ENCODE measurements around the gene RMRP. TPM values are rescaled to one million over a fixed set of nuclear protein-coding genes. Genes with fewer than 3 reads are reported as not detected.
A peak's percentile ranks its signal among the peaks of the same experiment; 100 is the strongest.

Gene RMRP
- total and polyA plus RNA-seq, 2 donors from 2014 or later, result 36,256 TPM; not detected in 1

- Histone ChIP-seq H3K9me3 (ENCODE audit: control insufficient read depth in 2 of 3, insufficient read depth in 1 of 3, low read length in 3 of 3) (no peaks in the 10 kb centered on the region), H3K9ac (ENCODE audit: low read length in 3 of 3) (peak overlapping the region; percentile 65 to 97 (median 74)), H3K4me1 (ENCODE audit: control insufficient read depth in 2 of 3, insufficient read depth in 2 of 3, low read depth in 1 of 3, low read length in 3 of 3) (peaks cover 0 to 10% (median 9%) of the 10 kb centered on the region in 3 donors), H3K27me3 (ENCODE audit: control insufficient read depth, insufficient read depth, low read length) (no peaks in the 10 kb centered on the region), H3K27ac (ENCODE audit: low read depth in 2 of 2, low read length in 2 of 2) (peak overlapping the region; percentile 99 to 100), H3K36me3 (ENCODE audit: control insufficient read depth in 2 of 3, insufficient read depth in 3 of 3, low read length in 3 of 3) (peaks cover 0 to 10% (median 3%) of the 10 kb centered on the region in 3 donors), H3K4me3 (ENCODE audit: low read length in 3 of 3) (peak overlapping the region; percentile 57 to 86 (median 73))
- TF ChIP-seq CTCF (IDR thresholded peaks at IDR 0.05; ENCODE audit: borderline replicate concordance, extremely low read depth, insufficient read depth), result no peak
- intact Hi-C loops (cut with DNase I), result no loop called here
- DNase-seq, result peak in 2 of 5 donors; percentile 59 to 69
- no peak for FAIRE-seq
These were observed 831 bp downstream of the RMRP start for GRCh38 chr9:35656831-35657545.

DNA sequence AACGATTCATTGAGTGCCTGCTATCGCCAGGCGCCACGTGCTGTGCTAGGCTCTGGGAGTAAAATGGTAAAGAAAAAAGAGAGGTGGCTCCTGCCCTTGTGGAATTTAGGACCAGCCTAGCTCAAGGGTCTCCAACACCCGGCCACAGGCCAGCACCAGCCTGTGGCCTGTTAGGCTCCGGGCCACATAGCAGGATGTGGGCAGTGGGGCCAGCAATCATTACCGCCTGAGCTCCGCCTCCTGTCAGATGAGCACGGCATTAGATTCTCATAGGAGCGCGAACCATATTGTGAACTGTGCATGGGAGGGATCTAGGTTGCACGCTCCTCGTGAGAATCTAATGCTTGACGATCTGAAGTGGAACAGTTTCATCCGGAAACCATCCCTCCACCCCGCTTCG, 1.5 kb downstream of the RMRP start:
- DNase-seq, result peak in 2 of 5 donors; percentile 52 to 60
- Histone ChIP-seq H3K36me3 (ENCODE audit: control insufficient read depth in 2 of 3, insufficient read depth in 3 of 3, low read length in 3 of 3) (peaks cover 0 to 10% (median 3%) of the 10 kb centered on the region in 3 donors), H3K27me3 (ENCODE audit: control insufficient read depth, insufficient read depth, low read length) (no peaks in the 10 kb centered on the region), H3K9me3 (ENCODE audit: control insufficient read depth in 2 of 3, insufficient read depth in 1 of 3, low read length in 3 of 3) (no peaks in the 10 kb centered on the region), H3K27ac (ENCODE audit: low read depth in 2 of 2, low read length in 2 of 2) (no peak overlapping the region), H3K9ac (ENCODE audit: low read length in 3 of 3) (no peak overlapping the region), H3K4me3 (ENCODE audit: low read length in 3 of 3) (no peak overlapping the region), H3K4me1 (ENCODE audit: control insufficient read depth in 2 of 3, insufficient read depth in 2 of 3, low read depth in 1 of 3, low read length in 3 of 3) (peaks cover 0 to 10% (median 9%) of the 10 kb centered on the region in 3 donors)
- intact Hi-C loops (cut with DNase I), result no loop called here
- FAIRE-seq, result no peak
- no peak for TF ChIP-seq CTCF (IDR thresholded peaks at IDR 0.05; ENCODE audit: borderline replicate concordance, extremely low read depth, insufficient read depth)

GRCh38 chr9:35653611-35654010, 4.2 kb downstream of the RMRP start:
- TF ChIP-seq CTCF (IDR thresholded peaks at IDR 0.05; ENCODE audit: borderline replicate concordance, extremely low read depth, insufficient read depth), result no peak
- FAIRE-seq, result no peak
- Histone ChIP-seq H3K4me1 (ENCODE audit: control insufficient read depth in 2 of 3, insufficient read depth in 2 of 3, low read depth in 1 of 3, low read length in 3 of 3) (peaks cover 0 to 4% (median 4%) of the 10 kb centered on the region in 3 donors), H3K9me3 (ENCODE audit: control insufficient read depth in 2 of 3, insufficient read depth in 1 of 3, low read length in 3 of 3) (no peaks in the 10 kb centered on the region), H3K36me3 (ENCODE audit: control insufficient read depth in 2 of 3, insufficient read depth in 3 of 3, low read length in 3 of 3) (no peaks in the 10 kb centered on the region), H3K9ac (ENCODE audit: low read length in 3 of 3) (no peak overlapping the region), H3K27me3 (ENCODE audit: control insufficient read depth, insufficient read depth, low read length) (no peaks in the 10 kb centered on the region), H3K27ac (ENCODE audit: low read depth in 2 of 2, low read length in 2 of 2) (no peak overlapping the region), H3K4me3 (ENCODE audit: low read length in 3 of 3) (no peak overlapping the region)
- intact Hi-C loops (cut with DNase I), result no loop called here
- DNase-seq, result peak in 1 of 5 donors; percentile 2

Data from kidney (tissue), 14 donors.